ENCODE data around the gene CTTNBP2NL.
A peak's percentile ranks its signal among the peaks of the same experiment; 100 is the strongest.
"Not testable (repeated sequence)": the region's sequence is repeated elsewhere in the genome, so short reads cannot be mapped to it uniquely, and the experiment has no call there.

Gene CTTNBP2NL

DNA sequence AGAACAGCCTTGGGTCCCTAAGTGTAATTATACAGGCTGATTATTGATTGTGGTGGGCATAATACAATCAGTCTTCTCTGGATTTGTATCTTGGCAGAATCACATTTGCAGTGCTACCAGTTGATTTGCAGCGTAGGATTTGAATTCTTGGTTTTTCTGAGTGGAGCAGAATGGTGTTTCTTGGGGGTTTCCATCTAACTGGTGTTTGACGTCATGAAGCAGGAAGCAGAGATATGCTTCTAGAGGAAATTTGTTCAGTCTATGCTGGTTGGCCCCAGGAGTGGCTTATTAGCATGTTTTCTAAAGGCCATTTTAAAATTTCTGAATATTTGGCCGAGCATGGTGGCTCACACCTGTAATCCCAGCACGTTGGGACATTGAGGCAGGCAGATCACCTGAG, 3.4 kb downstream of the CTTNBP2NL start:
- no peak overlapping the region for H2AFZ ChIP-seq (ENCODE audit: low read length)
- H3K36me3 ChIP-seq (ENCODE audit: insufficient read depth, low read length): no peaks in the 10 kb centered on the region
- no peak overlapping the region for H3K9ac ChIP-seq (ENCODE audit: low read depth, low read length, poor library complexity, severe bottlenecking)
- peaks cover 41% of the 10 kb centered on the region for H3K4me1 ChIP-seq (ENCODE audit: insufficient read depth, low read length, poor library complexity, severe bottlenecking)
- H3K9me2 ChIP-seq (replicated peaks; ENCODE audit: low read depth, low read length): no peaks in the 10 kb centered on the region
- H3K79me2 ChIP-seq (ENCODE audit: insufficient read depth, low read length): peaks cover 12% of the 10 kb centered on the region
- H3K4me2 ChIP-seq (ENCODE audit: low read depth, low read length, poor library complexity, severe bottlenecking): peak overlapping the region; percentile 28
- no peaks in the 10 kb centered on the region for H3F3A ChIP-seq (ENCODE audit: low read depth)
- TF ChIP-seq, protein P1, sequence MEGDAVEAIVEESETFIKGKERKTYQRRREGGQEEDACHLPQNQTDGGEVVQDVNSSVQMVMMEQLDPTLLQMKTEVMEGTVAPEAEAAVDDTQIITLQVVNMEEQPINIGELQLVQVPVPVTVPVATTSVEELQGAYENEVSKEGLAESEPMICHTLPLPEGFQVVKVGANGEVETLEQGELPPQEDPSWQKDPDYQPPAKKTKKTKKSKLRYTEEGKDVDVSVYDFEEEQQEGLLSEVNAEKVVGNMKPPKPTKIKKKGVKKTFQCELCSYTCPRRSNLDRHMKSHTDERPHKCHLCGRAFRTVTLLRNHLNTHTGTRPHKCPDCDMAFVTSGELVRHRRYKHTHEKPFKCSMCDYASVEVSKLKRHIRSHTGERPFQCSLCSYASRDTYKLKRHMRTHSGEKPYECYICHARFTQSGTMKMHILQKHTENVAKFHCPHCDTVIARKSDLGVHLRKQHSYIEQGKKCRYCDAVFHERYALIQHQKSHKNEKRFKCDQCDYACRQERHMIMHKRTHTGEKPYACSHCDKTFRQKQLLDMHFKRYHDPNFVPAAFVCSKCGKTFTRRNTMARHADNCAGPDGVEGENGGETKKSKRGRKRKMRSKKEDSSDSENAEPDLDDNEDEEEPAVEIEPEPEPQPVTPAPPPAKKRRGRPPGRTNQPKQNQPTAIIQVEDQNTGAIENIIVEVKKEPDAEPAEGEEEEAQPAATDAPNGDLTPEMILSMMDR (conservative IDR thresholded peaks at IDR 0.05; ENCODE audit: low read length): no peak
- no peak for TF ChIP-seq EZH2phosphoT487 (IDR thresholded peaks at IDR 0.05; ENCODE audit: borderline replicate concordance)
- H3K9me3 ChIP-seq (ENCODE audit: insufficient read depth, low read depth, low read length): no peaks in the 10 kb centered on the region
- H4K20me1 ChIP-seq (ENCODE audit: insufficient read depth, low read length, poor library complexity, severe bottlenecking): no peaks in the 10 kb centered on the region
- peak overlapping the region; percentile 7 for H3K4me3 ChIP-seq (ENCODE audit: low read length, poor library complexity, severe bottlenecking)
- no peaks in the 10 kb centered on the region for H3K27me3 ChIP-seq (ENCODE audit: insufficient read depth, low read length, poor library complexity, severe bottlenecking)

DNA sequence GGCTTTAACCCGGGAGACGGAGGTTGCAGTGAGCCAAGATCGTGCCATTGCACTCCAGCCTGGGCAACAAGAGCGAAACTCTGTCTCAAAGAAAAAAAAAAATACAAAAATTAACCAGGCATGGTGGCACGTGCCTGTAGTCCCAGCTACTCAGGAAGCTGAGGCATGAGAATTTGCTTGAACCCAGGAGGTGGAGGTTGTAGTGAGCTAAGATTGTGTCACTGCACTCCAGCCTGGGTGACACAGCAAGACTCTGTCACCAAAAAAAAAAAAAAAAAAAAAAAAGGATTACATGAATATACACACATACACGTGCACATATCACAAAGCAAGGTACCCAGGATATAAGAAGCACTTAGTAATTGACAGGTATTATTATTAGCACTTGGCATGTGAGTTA, 4.7 kb downstream of the CTTNBP2NL start:
- Histone ChIP-seq H3K79me2 (ENCODE audit: insufficient read depth, low read length) (peaks cover 12% of the 10 kb centered on the region), H3K4me1 (ENCODE audit: insufficient read depth, low read length, poor library complexity, severe bottlenecking) (peaks cover 31% of the 10 kb centered on the region), H3K4me2 (ENCODE audit: low read depth, low read length, poor library complexity, severe bottlenecking) (peak overlapping the region; percentile 21)
- not testable (repeated sequence) for H3F3A ChIP-seq (ENCODE audit: low read depth); H3K9me3 ChIP-seq (ENCODE audit: insufficient read depth, low read depth, low read length); H3K9me2 ChIP-seq (replicated peaks; ENCODE audit: low read depth, low read length); H2AFZ ChIP-seq (ENCODE audit: low read length); H3K36me3 ChIP-seq (ENCODE audit: insufficient read depth, low read length); H3K27me3 ChIP-seq (ENCODE audit: insufficient read depth, low read length, poor library complexity, severe bottlenecking); H4K20me1 ChIP-seq (ENCODE audit: insufficient read depth, low read length, poor library complexity, severe bottlenecking); H3K4me3 ChIP-seq (ENCODE audit: low read length, poor library complexity, severe bottlenecking); H3K9ac ChIP-seq (ENCODE audit: low read depth, low read length, poor library complexity, severe bottlenecking)

DNA sequence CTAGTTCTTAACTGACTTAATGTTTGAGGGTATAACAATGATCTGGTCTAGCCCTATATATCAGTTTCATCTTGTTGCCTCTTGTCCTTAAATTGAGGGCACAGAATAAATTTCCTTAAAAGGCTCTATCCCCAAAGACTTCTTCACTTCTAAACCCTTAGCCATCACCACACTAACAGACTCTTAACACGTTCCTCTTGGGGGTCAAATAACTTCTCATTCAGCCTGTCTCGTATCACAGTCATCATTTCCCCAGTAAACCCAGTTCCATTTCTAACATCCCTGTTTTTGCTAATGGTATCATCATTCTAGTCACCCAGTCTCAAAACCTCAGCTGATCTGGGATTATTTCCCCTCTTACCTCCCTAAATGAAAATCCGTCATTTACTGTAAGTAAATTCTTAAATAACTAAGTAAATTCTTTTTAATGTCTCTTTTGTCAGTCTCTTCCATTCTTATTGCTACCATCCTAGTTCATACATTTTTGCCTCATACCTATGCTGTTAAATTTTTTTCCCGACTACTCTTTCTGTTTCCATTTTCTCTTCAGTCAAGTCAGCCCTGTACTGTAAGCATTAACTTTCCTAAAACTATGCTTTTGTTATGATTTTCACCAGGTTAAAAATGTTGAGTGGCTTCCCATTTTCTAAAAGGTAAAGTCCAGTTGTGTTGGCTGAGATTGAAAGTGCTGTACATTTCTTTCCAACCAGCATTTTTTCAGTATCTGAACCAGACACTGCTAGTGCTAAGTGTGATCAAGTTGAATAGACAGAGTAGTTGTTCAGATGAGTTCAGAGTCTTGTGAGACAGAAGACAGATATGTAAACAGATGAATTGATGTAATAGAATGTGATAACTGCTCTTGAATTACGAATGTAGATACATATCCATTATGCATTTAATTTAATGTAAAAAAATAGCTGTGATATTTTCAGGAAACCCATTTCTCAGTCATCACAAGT, 6.9 kb downstream of the CTTNBP2NL start:
- no peaks in the 10 kb centered on the region for H3K27me3 ChIP-seq (ENCODE audit: insufficient read depth, low read length, poor library complexity, severe bottlenecking)
- H3K9me2 ChIP-seq (replicated peaks; ENCODE audit: low read depth, low read length): no peaks in the 10 kb centered on the region
- TF ChIP-seq, protein P1 (conservative IDR thresholded peaks at IDR 0.05; ENCODE audit: low read length): no peak
- TF ChIP-seq EZH2phosphoT487 (IDR thresholded peaks at IDR 0.05; ENCODE audit: borderline replicate concordance): no peak
- H3K79me2 ChIP-seq (ENCODE audit: insufficient read depth, low read length): no peaks in the 10 kb centered on the region; the same call in 1 of the 2 replicates
- H3K9ac ChIP-seq (ENCODE audit: low read depth, low read length, poor library complexity, severe bottlenecking): no peak overlapping the region
- H3F3A ChIP-seq (ENCODE audit: low read depth): no peaks in the 10 kb centered on the region
- H2AFZ ChIP-seq (ENCODE audit: low read length): no peak overlapping the region
- H3K9me3 ChIP-seq (ENCODE audit: insufficient read depth, low read depth, low read length): no peaks in the 10 kb centered on the region
- no peaks in the 10 kb centered on the region for H3K36me3 ChIP-seq (ENCODE audit: insufficient read depth, low read length)
- H4K20me1 ChIP-seq (ENCODE audit: insufficient read depth, low read length, poor library complexity, severe bottlenecking): no peaks in the 10 kb centered on the region
- H3K4me3 ChIP-seq (ENCODE audit: low read length, poor library complexity, severe bottlenecking): no peak overlapping the region
- no peak overlapping the region for H3K4me2 ChIP-seq (ENCODE audit: low read depth, low read length, poor library complexity, severe bottlenecking)
- H3K4me1 ChIP-seq (ENCODE audit: insufficient read depth, low read length, poor library complexity, severe bottlenecking): peaks cover 23% of the 10 kb centered on the region
